SK-N-SH (cell line): ENCODE results near the gene FANCL. TPM values are rescaled to one million over a fixed set of nuclear protein-coding genes. Genes with fewer than 3 reads are reported as not detected.
"Not testable (repeated sequence)": the region's sequence is repeated elsewhere in the genome, so short reads cannot be mapped to it uniquely, and the experiment has no call there.

ENCODE experiments used
- CTCF ChIA-PET: fragments of 300-600, 350-600 bp; formaldehyde crosslinking; extraction: SDS; loops from one replicate; lab custom pipeline; 2021; lab: Yijun Ruan, JAX
- POLR2A ChIA-PET: fragments of 350-600 bp; sonication (Branson Sonifier 250); formaldehyde crosslinking; extraction: SDS; loops from one replicate; lab custom pipeline; 2020; ENCODE audit warnings: antibody characterized with exemption, inconsistent platforms; lab: Yijun Ruan, JAX
- DNase-seq: peaks from one replicate; pipeline ENCODE4 v3.0.0; 2012
- H2AFZ ChIP-seq: fragments of 200-600 bp; sonication (generic); 2 replicates; pipeline ENCODE4 v1.8.1; 2016; ENCODE audit warnings: antibody characterized with exemption, mild to moderate bottlenecking, low read depth
- H3F3A ChIP-seq: fragments of 200-600 bp; sonication (generic); replicated peaks from 2 replicates; pipeline ENCODE3; 2016; ENCODE audit warnings: antibody characterized with exemption, mild to moderate bottlenecking; ENCODE audit not compliant: insufficient read depth
- H3K27ac ChIP-seq, 2 experiments: fragments of 200-500 bp in 1 of 2; fragments of 200-600 bp in 1 of 2; sonication (Bioruptor generic) in 1 of 2; sonication (generic), shearing (Covaris generic) in 1 of 2; 2 replicates each; pipeline versions ENCODE4 v1.5.1 to v1.6.1; 2014 to 2016; ENCODE audit warnings: low read depth in 2 of 2, inconsistent platforms in 1 of 2, low read length in 1 of 2, mild to moderate bottlenecking in 1 of 2, mixed read lengths in 1 of 2
- H3K27me3 ChIP-seq: fragments of 200-600 bp; sonication (generic), shearing (Covaris generic); 2 replicates; pipeline ENCODE4 v1.6.1; 2016; ENCODE audit warnings: mixed run types; ENCODE audit not compliant: insufficient read depth
- H3K36me3 ChIP-seq, 2 experiments: fragments of 200-500 bp in 1 of 2; fragments of 200-600 bp in 1 of 2; sonication (Bioruptor generic) in 1 of 2; sonication (generic) in 1 of 2; replicated peaks in 1 of 2; 2 replicates each; pipeline versions ENCODE3 to v1.5.1; 2014 to 2016; ENCODE audit warnings: low read length in 1 of 2, mild to moderate bottlenecking in 1 of 2; ENCODE audit not compliant: insufficient read depth in 2 of 2, control insufficient read depth in 1 of 2
- H3K4me1 ChIP-seq, 2 experiments: fragments of 200-500 bp in 1 of 2; fragments of 200-600 bp in 1 of 2; sonication (Bioruptor generic) in 1 of 2; sonication (generic), shearing (Covaris generic) in 1 of 2; 2 replicates each; pipeline versions ENCODE4 v1.5.1 to v1.6.1; 2014 to 2016; ENCODE audit warnings: low read depth in 1 of 2, low read length in 1 of 2, mixed run types in 1 of 2; ENCODE audit not compliant: insufficient read depth in 2 of 2, control insufficient read depth in 1 of 2
- H3K4me2 ChIP-seq: fragments of 200-600 bp; sonication (generic), shearing (Covaris generic); 2 replicates; pipeline ENCODE4 v1.6.1; 2017; ENCODE audit warnings: mixed run types
- H3K4me3 ChIP-seq, 2 experiments: fragments of 200-500 bp in 1 of 2; fragments of 200-600 bp in 1 of 2; sonication (Bioruptor generic) in 1 of 2; sonication (generic), shearing (Covaris generic) in 1 of 2; 2 replicates each; pipeline versions ENCODE4 v1.5.1 to v1.8.1; 2014 to 2016; ENCODE audit warnings: low read depth in 2 of 2, inconsistent platforms in 1 of 2, low read length in 1 of 2, mild to moderate bottlenecking in 1 of 2, mixed read lengths in 1 of 2, moderate library complexity in 1 of 2
- H3K79me2 ChIP-seq: fragments of 200-600 bp; sonication (generic); 2 replicates; pipeline ENCODE4 v1.8.1; 2017; ENCODE audit warnings: mild to moderate bottlenecking; ENCODE audit not compliant: insufficient read depth
- H3K9ac ChIP-seq: fragments of 200-600 bp; sonication (generic); 2 replicates; pipeline ENCODE4 v1.6.1; 2017; ENCODE audit warnings: mixed run types
- H3K9me2 ChIP-seq: fragments of 200-600 bp; sonication (generic); 2 replicates; pipeline ENCODE4 v1.6.1; 2017; ENCODE audit warnings: mixed run types
- H3K9me3 ChIP-seq: fragments of 200-600 bp; sonication (generic); 2 replicates; pipeline ENCODE4 v1.6.1; 2017; ENCODE audit warnings: mixed run types, mild to moderate bottlenecking, moderate library complexity
- H4K20me1 ChIP-seq: fragments of 200-600 bp; sonication (generic); 2 replicates; pipeline ENCODE4 v1.6.1; 2017; ENCODE audit warnings: mild to moderate bottlenecking, mixed run types; ENCODE audit not compliant: insufficient read depth
- EP300 ChIP-seq, 2 experiments: IDR thresholded peaks; 2 replicates each; pipeline versions ENCODE4 v1.4.0 to v1.6.1; 2012; ENCODE audit warnings: borderline replicate concordance in 1 of 2, low read depth in 1 of 2, low read length in 1 of 2
- FOXM1 ChIP-seq: IDR thresholded peaks from 2 replicates; pipeline ENCODE4 v1.4.0; 2012; ENCODE audit warnings: low read depth, mild to moderate bottlenecking
- GABPA ChIP-seq: IDR thresholded peaks from 2 replicates; pipeline ENCODE4 v1.4.0; 2012; ENCODE audit warnings: low read depth, mild to moderate bottlenecking
- GATA2 ChIP-seq: sonication (generic); formaldehyde crosslinking; IDR thresholded peaks from 2 replicates; pipeline ENCODE4 v1.5.0; 2020; ENCODE audit warnings: mild to moderate bottlenecking, missing genetic modification reagents
- JUND ChIP-seq: IDR thresholded peaks from 2 replicates; pipeline ENCODE4 v1.4.0; 2012
- MEF2A ChIP-seq: IDR thresholded peaks from 2 replicates; pipeline ENCODE4 v1.4.0; 2012; ENCODE audit warnings: low read depth, borderline replicate concordance
- RCOR1 ChIP-seq: fragments of 150-350 bp; IDR thresholded peaks from 2 replicates; pipeline ENCODE4 v1.6.1; 2017; ENCODE audit warnings: antibody characterized with exemption, low read length
- RFX5 ChIP-seq: IDR thresholded peaks from 2 replicates; pipeline ENCODE4 v1.6.1; 2012; ENCODE audit warnings: mild to moderate bottlenecking, improper control_type of control experiment, low read length
- TAF1 ChIP-seq: IDR thresholded peaks from 2 replicates; pipeline ENCODE4 v1.6.1; 2012; ENCODE audit warnings: low read depth, mild to moderate bottlenecking, low read length, moderate library complexity, borderline replicate concordance
- TEAD4 ChIP-seq: IDR thresholded peaks from 2 replicates; pipeline ENCODE4 v1.4.0; 2012; ENCODE audit warnings: mild to moderate bottlenecking, borderline replicate concordance; ENCODE audit not compliant: insufficient read depth
- WGBS: methylation state at CpG from one replicate; pipeline ENCODE4 v1.1.6; 2017; ENCODE audit warnings: low lambda C conversion rate; 5-methylcytosine and 5-hydroxymethylcytosine counted together
- polyA plus RNA-seq, 3 experiments: library from polyadenylated mRNA; depleted of rRNA; stranded (reverse); fragments of >200 nt; gene quantifications; 2 replicates each; pipeline ENCODE4 v1.2.3, GENCODE V29; 2012

FANCL gene
- polyA plus RNA-seq, 1 of the 3 experiments (the other 2 are of a cell fraction), result 11.8 TPM

GRCh38 chr2:58215429-58215828, 25.7 kb downstream of the FANCL start:
- Histone ChIP-seq H3K27ac (peak overlapping the region in 1 of 2 experiments; percentile 50; a peak in 1 of 4 replicates), H3K4me1 (peaks cover 0 to 8% of the 10 kb centered on the region in 2 experiments; a peak in 2 of 4 replicates), H3K9ac (no peak overlapping the region), H3F3A (peaks cover 9% of the 10 kb centered on the region), H3K79me2 (no peaks in the 10 kb centered on the region), H3K4me2 (no peak overlapping the region), H3K36me3 (peaks cover 21 to 33% of the 10 kb centered on the region in 2 experiments), H2AFZ (no peak overlapping the region), H3K4me3 (no peak overlapping the region), H3K9me3 (no peaks in the 10 kb centered on the region), H3K9me2 (no peaks in the 10 kb centered on the region), H4K20me1 (no peaks in the 10 kb centered on the region), H3K27me3 (no peaks in the 10 kb centered on the region)
- 100% methylated on average over 1 of the region's 1 CpG for WGBS
- no peak for DNase-seq
- TF ChIP-seq RFX5 (no peak), MEF2A (no peak)
- CTCF ChIA-PET, result no interaction called here
- POLR2A ChIA-PET, result no interaction called here

GRCh38 chr2:58210951-58211568, 30.1 kb downstream of the FANCL start:
- H3K9me3 ChIP-seq, CTCF ChIA-PET, H2AFZ ChIP-seq, H3K4me2 ChIP-seq, H4K20me1 ChIP-seq, H3F3A ChIP-seq, H3K4me3 ChIP-seq, H3K79me2 ChIP-seq, H3K9ac ChIP-seq, H3K27me3 ChIP-seq, POLR2A ChIA-PET, H3K9me2 ChIP-seq, H3K4me1 ChIP-seq, DNase-seq, H3K27ac ChIP-seq: not testable (repeated sequence)
- 97% methylated on average over 5 of the region's 6 CpGs for WGBS
- peaks cover 12 to 35% of the 10 kb centered on the region in 2 experiments for H3K36me3 ChIP-seq

GRCh38 chr2:58207189-58207588, 33.9 kb downstream of the FANCL start:
- H3K9me3 ChIP-seq, result no peaks in the 10 kb centered on the region
- WGBS, result 93% methylated on average over 3 of the region's 3 CpGs
- no peak overlapping the region for H3K27ac ChIP-seq
- POLR2A ChIA-PET, result interaction anchor here (1.1 kb wide), 1 partner anchor 34 kb away, joined by 3 read pairs; the partner anchor contains the start of gene FANCL
- no peak overlapping the region for H3K9ac ChIP-seq
- no peak overlapping the region for H3K4me3 ChIP-seq
- no peaks in the 10 kb centered on the region for H3K9me2 ChIP-seq
- peaks cover 18% of the 10 kb centered on the region for H3F3A ChIP-seq
- no peaks in the 10 kb centered on the region for H3K27me3 ChIP-seq
- TF ChIP-seq FOXM1 (no peak), GATA2 (CRISPR knock-in tag) (no peak), TAF1 (no peak), TEAD4 (no peak), RCOR1 (no peak), GABPA (no peak), JUND (no peak), EP300 (IDR thresholded peaks at IDR 0.05; ENCODE audit: borderline replicate concordance in 1 of 2, low read depth in 1 of 2, low read length in 1 of 2) (no peak)
- TF ChIP-seq, all 33 proteins: peak for 0
- no peak overlapping the region for H2AFZ ChIP-seq
- no peak for DNase-seq
- CTCF ChIA-PET, result no interaction called here
- H4K20me1 ChIP-seq, result no peaks in the 10 kb centered on the region
- 0 out of 4 replicates have a peak, but pooled peaks cover 0 to 5% of the 10 kb centered on the region in 2 experiments for H3K4me1 ChIP-seq
- H3K4me2 ChIP-seq, result no peak overlapping the region
- no peaks in the 10 kb centered on the region for H3K79me2 ChIP-seq
- peaks cover 18 to 36% of the 10 kb centered on the region in 2 experiments for H3K36me3 ChIP-seq
